Fibroblast of skin of left quadriceps (primary cell): ENCODE measurements around the gene LTB4R.

ENCODE experiments used
- DNase-seq, 2 experiments: peaks; one replicate each; pipeline ENCODE4 v3.0.0-alpha.2; 2013; ENCODE audit warnings: low read depth in 2 of 2

Gene LTB4R

GRCh38 chr14:24310646-24311604, at the start of gene LTB4R:
LTB4R (plus strand) TSS chr14:24311502; CDS start chr14:24315652, 4,150 bp downstream.
- no peak for DNase-seq

DNA sequence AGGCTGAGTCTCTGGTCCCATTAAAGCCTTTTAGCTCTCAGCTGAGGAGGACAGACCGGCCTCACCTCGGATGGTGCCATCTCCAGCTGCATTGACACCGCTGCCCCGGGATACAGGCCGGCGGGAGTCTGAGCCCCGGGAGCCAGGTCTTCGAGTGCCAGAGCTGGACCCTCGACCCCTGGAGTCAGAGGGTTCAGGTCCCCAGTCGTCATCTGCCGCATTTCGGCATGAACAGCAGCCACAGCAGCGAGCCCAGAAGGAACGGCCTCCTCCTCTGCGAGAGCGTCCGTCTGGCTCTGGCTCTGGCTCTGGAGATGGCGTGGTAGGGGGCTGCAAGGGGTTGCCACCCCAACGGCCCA, 49.4 kb upstream of the LTB4R start:
- no peak for DNase-seq

DNA sequence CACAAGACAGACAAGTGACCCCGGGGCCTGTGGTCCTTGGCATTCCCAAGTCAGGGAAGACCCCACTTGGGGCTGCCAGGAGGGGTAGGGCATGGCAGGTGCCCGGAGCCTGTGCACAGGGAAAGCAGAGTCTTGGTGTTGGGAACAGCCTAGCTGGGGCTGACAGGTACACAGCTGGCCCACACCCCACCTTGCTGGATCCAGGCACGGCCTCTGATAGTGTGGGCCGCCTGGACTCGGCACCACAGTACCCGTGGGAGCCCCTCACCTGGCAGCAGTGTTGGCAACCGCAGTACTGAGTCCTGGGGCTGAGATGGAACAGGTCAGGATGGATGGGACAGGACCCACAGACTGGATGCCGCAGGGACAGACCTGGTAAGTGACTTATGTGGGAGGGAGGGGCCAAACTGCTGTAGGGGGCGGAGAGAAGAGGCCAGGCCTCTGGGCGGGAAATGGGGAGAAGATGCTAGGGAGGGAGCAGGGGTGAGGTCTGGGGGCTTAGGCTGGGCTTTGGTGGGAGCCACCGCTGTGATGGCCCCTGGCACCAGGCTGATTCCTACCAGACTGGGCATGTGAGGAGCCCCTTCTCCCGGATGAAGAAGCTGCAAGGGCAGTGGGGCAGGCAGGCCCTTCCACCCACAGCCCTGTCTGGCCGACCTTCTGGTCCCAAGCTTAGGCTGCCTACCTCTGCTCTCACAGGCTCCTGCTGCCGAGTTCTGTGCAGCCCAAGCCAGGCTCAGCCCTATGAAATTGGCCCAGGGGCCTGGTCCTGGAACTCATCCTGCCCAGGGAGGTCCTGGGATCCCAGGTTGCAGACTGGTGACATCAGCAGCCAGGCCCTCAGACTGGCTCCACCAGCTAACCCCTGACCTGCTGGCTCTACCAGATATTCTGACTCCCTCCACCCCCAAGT, 48.2 kb upstream of the LTB4R start, which contains the start of gene TGM1:
TSS of gene TGM1 (minus strand) at position 357 of the 913 bp plus-strand sequence. CDS start 825 bp downstream, outside the sequence.
- DNase-seq: no peak

DNA sequence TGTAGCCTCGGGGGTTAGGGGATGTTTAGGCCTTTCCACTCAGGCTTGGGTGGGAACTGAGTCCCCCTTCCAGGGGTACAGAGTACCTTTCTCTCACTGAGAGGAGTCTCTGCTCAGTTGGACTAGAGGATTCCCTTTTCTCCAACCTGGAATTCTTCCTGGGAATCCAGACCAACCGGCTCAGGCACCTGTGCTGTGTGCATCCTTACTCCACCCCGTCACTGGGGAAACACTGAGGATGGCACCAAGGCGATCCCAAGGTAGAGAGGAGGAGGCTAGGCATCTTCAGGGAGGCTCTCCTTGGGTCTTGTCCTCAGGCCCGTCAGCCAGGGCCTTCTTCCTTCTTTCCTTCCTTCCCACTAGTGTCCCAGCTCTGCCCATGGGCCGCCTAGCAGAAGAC, 47.5 kb upstream of the LTB4R start:
- DNase-seq: no peak

GRCh38 chr14:24264298-24264697, 47.0 kb upstream of the LTB4R start:
- no peak for DNase-seq

DNA sequence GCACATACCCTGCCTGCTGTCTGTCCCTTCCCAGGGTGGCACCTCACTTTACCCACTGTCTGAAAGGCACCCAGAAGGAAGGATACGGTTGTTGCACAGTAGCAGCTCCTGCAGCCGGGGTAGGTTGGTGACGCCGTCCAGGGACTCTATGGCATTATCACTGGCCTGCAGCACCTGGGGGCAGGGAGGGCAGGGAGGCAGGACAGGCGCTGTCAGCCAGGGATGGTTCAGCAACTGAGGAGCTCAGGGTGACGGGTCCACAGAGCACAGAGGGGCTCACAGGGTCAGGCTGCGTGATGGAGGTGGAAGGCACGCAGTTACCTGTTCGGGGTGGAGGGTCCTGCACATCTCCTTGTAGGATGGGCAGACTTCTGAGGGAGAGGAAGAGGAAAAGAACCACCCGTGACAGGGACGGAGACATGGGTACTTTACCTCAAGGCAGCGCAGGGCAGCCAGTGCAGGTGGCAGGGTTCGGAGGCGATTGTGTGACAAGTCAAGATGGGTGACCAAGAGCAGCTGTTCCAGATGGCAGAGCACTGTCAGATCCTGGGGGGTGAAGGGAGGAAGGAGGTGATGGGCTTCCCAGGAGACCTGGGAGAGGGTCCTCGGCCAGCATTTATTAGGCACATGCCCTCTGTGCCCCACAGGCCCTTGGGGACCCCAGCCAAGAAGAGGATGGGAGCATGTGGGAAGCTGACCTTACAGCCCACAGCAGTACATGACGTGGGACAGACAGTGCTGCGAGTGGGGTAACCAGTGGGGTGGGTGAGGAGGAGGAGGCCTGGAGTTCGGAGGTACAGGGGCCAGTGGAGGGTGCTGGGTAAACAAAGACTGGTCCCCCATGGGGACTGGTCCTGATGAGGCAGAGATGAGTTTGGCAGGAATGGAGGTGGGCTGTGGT, 44.7 kb upstream of the LTB4R start:
- no peak for DNase-seq

- DNase-seq: no peak
Measured at GRCh38 chr14:24267516-24267915, 43.8 kb upstream of the LTB4R start.

GRCh38 chr14:24268225-24268624, 43.1 kb upstream of the LTB4R start:
- DNase-seq: no peak

DNA sequence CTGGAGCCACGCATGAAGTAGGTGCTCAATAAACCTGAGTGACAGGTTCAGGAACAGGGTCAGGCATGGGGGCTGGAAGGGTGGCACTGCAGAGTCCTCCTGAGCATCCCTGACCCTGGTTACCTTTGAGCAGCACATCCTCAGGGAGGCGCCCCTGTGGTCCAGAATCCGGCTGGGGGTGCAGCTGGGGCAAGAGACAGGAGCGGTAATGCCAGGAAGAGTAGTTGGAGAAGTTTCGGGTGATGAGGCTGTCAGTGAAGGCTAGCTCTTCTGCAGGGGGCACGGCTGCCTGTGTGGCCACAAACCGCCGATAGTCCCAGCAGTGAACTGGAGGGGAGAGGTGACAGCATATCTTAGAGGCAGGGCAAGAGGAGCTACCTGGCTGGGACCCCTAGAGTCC, 41.9 kb upstream of the LTB4R start:
- no peak for DNase-seq

DNA sequence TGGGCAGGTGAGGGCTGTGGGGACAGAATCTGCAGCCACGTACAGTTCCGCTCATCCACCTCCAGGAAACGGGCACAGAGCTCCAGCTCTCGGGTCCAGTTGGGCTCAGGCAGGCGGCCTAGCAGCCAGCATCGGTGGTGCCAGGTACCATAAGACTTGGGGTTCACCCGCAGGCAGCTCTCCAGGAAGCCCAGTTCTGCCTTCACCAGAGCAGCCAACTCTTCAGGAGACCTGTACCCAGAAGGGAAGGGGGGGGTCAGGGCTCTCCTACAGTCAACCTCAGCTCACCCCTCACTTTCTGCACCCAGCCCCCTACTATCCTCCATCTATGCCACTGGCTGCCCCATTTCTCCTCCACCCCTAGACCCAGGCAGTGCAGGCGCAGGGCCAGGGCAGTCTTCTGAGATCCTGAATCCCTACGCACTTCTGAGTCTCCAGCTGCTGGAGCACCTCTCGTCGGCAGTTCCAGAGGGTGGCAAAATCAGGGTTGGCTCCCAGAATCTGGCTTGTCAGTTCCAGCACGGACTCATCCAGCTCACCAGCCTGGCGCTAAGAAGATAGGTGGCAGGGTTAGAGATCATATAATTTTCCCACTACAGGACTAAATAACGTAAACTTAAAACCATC, 41.3 kb upstream of the LTB4R start:
- no peak for DNase-seq

DNA sequence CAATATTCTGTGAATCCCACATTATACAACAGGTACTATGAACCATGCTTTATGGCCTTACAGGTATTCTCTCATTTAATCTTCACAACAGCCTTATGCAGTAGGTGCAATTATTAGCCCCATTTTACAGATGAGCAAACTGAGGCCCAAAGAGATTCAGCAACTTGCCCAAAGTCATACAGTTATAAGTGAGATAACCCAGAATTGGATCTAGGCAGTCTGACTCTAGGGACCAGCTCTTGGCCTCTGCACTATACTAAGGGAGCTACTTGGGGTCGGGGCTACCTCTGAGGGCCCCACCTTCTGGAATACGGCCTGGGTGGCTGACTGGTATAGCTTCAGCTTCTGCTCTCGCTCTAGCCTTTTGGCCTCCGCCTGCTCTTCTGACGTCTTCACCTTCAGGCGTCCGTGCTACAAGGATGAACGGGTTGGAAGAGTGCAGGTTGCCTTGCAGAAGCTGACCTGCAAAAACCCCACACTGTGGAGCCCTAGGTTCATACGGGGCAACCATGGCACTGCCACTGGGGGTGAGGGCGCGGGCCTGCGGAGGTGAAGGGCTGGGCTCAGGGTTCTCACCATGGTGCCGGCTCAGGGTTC, 40.7 kb upstream of the LTB4R start:
- DNase-seq: no peak

DNA sequence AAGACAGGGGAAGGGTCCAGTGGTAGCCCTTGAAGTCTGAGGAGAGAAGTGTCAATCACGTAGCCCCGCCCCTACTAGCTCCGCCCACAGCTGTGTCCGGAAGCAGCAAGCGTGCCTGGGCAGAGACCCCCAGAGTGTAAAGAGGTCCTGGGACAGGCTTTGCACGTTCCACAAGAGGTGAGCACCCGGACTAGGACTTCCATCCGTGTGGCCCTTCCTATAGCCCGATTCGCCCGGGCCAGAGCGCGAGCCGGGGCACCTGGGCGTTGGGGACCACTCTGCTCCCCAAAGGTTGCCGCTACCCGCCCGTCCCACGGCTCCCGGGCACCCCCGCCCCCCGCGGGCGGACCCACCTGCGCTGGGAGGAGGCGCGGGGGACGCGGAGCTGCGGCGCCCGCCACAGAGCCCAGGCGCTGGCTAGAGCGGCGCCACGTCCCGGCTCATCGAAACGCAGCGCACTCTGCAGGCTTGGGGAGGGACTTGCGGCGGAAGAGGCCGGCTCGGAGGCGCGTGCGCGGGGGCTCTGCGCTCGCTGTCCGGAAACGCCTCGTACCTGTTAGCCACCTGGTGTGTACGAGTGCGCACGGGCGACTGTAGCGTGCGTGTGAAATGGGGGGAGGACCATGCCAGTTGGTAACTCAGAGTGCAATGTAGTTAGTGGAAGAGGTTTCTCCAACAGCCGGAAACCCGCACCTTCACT, 40.0 kb upstream of the LTB4R start, which contains the start of gene RABGGTA:
TSS of gene RABGGTA (minus strand) at position 464 of the 700 bp plus-strand sequence. CDS start 482 bp downstream, outside the sequence.
- DNase-seq: peak; percentile 60 to 64

DNA sequence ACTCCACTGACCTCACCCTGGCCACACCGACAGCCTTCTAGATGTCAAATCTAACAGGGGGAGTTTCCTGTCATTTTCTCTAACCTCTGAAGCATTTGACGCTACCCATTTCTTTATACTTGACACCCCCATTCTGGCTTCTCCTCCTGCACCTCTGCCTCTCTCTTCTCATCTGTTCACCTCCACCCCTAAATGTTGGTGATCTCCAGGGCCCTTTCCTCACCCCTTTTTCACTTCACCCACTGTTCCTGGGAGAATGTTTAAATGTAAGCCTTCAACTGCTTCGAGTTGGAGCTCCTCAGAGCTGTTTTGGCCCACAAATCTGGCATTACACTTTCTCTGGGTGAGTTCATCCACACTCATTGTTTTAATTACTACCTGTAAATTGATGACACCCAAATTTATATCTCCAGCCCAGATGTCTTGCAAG, 39.5 kb upstream of the LTB4R start:
- DNase-seq: no peak

- no peak for DNase-seq
Measured at GRCh38 chr14:24272467-24272866, 38.8 kb upstream of the LTB4R start.

DNA sequence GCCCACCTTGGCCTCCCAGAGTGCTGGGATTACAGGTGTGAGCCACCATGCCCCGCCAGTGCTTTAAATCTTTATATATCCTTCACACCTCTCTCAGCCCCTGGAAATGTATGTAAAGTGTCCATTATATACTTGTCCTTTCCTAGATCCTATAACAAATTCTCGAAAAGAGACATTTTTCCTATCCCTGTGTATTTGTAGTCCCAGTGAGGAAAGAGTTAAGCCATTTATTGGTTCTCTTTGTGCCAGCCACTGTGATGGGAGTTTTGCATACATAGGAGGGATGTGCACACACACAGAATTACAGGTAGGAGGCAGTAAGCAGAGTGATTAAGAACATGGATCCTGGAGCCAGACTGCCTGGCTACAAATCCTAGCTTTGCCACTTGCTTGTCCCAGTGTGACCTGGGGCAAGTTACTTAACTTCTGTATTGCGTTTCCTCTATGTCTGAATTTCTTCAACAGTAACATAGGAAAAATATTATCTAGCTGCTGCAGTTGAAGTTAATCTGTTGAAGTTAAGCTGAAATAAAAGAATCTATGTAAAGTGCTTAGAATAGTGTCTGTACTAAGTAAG, 37.8 kb upstream of the LTB4R start:
- no peak for DNase-seq

DNA sequence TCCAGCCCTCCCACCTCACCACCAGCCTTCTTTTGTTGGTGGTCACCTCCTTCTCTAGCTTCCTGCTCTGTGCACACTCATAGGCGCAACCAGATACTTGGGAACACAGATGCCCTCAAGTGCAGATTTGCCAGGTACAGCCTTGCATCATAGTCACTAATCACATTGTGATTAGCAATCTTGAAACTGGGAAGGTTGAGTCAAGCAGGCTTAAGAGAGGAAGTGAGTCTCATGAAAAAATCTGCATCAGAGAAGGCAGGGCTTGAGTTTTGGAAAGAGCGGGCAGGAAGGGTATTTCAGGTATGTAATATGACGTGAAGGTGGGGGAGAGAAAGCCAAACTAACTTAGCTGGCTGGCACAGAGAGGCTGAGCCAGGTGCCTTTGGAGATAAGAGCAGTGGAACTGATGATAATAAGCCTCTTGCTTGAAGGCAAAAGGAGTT, 37.2 kb upstream of the LTB4R start:
- no peak for DNase-seq

GRCh38 chr14:24277071-24277470, 34.2 kb upstream of the LTB4R start:
- no peak for DNase-seq

GRCh38 chr14:24277606-24278321, 33.5 kb upstream of the LTB4R start:
- DNase-seq: no peak

GRCh38 chr14:24278424-24278823, 32.9 kb upstream of the LTB4R start:
- no peak for DNase-seq
